ENCODE measurements around the gene CADM1. TPM values are rescaled to one million over a fixed set of nuclear protein-coding genes. Genes with fewer than 3 reads are reported as not detected.

The CADM1 gene
- total RNA-seq, 2 experiments from 2014 or later, result 1.2 to 1.8 TPM

- Mint-ChIP-seq H3K9me3 (no peaks in the 10 kb centered on the region), H3K36me3 (no peaks in the 10 kb centered on the region), H3K4me1 (no peaks in the 10 kb centered on the region), H3K4me3 (no peak overlapping the region), H3K27me3 (no peaks in the 10 kb centered on the region), H3K27ac (no peak overlapping the region)
- POLR2A ChIA-PET, result no interaction called here
- DNase-seq (no peak), ATAC-seq (ENCODE audit: low read depth) (no peak)
Measured at GRCh38 chr11:115352805-115353485, 151.3 kb downstream of the CADM1 start.

GRCh38 chr11:115349335-115350017 is 154.7 kb downstream of the CADM1 start:
- DNase-seq (no peak), ATAC-seq (ENCODE audit: low read depth) (no peak)
- Mint-ChIP-seq H3K9me3 (no peaks in the 10 kb centered on the region), H3K36me3 (no peaks in the 10 kb centered on the region), H3K27me3 (no peaks in the 10 kb centered on the region), H3K4me3 (no peak overlapping the region), H3K27ac (no peak overlapping the region), H3K4me1 (no peaks in the 10 kb centered on the region)
- POLR2A ChIA-PET, result no interaction called here

- Mint-ChIP-seq H3K27me3 (no peaks in the 10 kb centered on the region), H3K4me3 (no peak overlapping the region), H3K27ac (no peak overlapping the region), H3K4me1 (no peaks in the 10 kb centered on the region), H3K36me3 (no peaks in the 10 kb centered on the region), H3K9me3 (no peaks in the 10 kb centered on the region)
- POLR2A ChIA-PET, result no interaction called here
- ATAC-seq (ENCODE audit: low read depth), result no peak
- no peak for DNase-seq
Measured at GRCh38 chr11:115348416-115348815, 155.8 kb downstream of the CADM1 start.

- no peaks in the 10 kb centered on the region for H3K9me3 Mint-ChIP-seq
- H3K4me3 Mint-ChIP-seq, result no peak overlapping the region
- H3K4me1 Mint-ChIP-seq, result no peaks in the 10 kb centered on the region
- DNase-seq (no peak), ATAC-seq (ENCODE audit: low read depth) (no peak)
- POLR2A ChIA-PET, result no interaction called here
- H3K36me3 Mint-ChIP-seq, result no peaks in the 10 kb centered on the region
- no peaks in the 10 kb centered on the region for H3K27me3 Mint-ChIP-seq
- H3K27ac Mint-ChIP-seq, result no peak overlapping the region
Measured at GRCh38 chr11:115347106-115347505, 157.1 kb downstream of the CADM1 start.

GRCh38 chr11:115345840-115346239 is 158.4 kb downstream of the CADM1 start:
- Mint-ChIP-seq H3K4me1 (no peaks in the 10 kb centered on the region), H3K9me3 (no peaks in the 10 kb centered on the region), H3K36me3 (no peaks in the 10 kb centered on the region), H3K4me3 (no peak overlapping the region), H3K27ac (no peak overlapping the region), H3K27me3 (no peaks in the 10 kb centered on the region)
- DNase-seq (no peak), ATAC-seq (ENCODE audit: low read depth) (no peak)
- POLR2A ChIA-PET, result no interaction called here

GRCh38 chr11:115345361-115345760 is 158.9 kb downstream of the CADM1 start:
- DNase-seq, result no peak
- no peaks in the 10 kb centered on the region for H3K27me3 Mint-ChIP-seq
- H3K9me3 Mint-ChIP-seq, result no peaks in the 10 kb centered on the region
- H3K27ac Mint-ChIP-seq, result no peak overlapping the region
- no peaks in the 10 kb centered on the region for H3K4me1 Mint-ChIP-seq
- no peak for ATAC-seq (ENCODE audit: low read depth)
- no peak overlapping the region for H3K4me3 Mint-ChIP-seq
- H3K36me3 Mint-ChIP-seq, result no peaks in the 10 kb centered on the region
- POLR2A ChIA-PET, result no interaction called here

- no peaks in the 10 kb centered on the region for H3K27me3 Mint-ChIP-seq
- POLR2A ChIA-PET, result no interaction called here
Measured at GRCh38 chr11:115344846-115345245, 159.4 kb downstream of the CADM1 start.

GRCh38 chr11:115342142-115342541 is 162.1 kb downstream of the CADM1 start:
- Mint-ChIP-seq H3K27me3 (no peaks in the 10 kb centered on the region), H3K9me3 (no peaks in the 10 kb centered on the region), H3K27ac (no peak overlapping the region), H3K4me3 (no peak overlapping the region), H3K36me3 (no peaks in the 10 kb centered on the region), H3K4me1 (no peaks in the 10 kb centered on the region)
- ATAC-seq (ENCODE audit: low read depth) (no peak), DNase-seq (no peak)
- POLR2A ChIA-PET, result no interaction called here

More at GRCh38 chr11:115344846-115345245, 159.4 kb downstream of the CADM1 start:
- ATAC-seq (ENCODE audit: low read depth) (no peak), DNase-seq (no peak)
- Mint-ChIP-seq H3K4me3 (no peak overlapping the region), H3K9me3 (no peaks in the 10 kb centered on the region), H3K27ac (no peak overlapping the region), H3K4me1 (no peaks in the 10 kb centered on the region), H3K36me3 (no peaks in the 10 kb centered on the region)

- POLR2A ChIA-PET, result no interaction called here
- Mint-ChIP-seq H3K4me1 (no peaks in the 10 kb centered on the region), H3K4me3 (no peak overlapping the region), H3K27me3 (peaks cover 1% of the 10 kb centered on the region), H3K36me3 (no peaks in the 10 kb centered on the region), H3K9me3 (no peaks in the 10 kb centered on the region), H3K27ac (no peak overlapping the region)
- no peak for DNase-seq
- no peak for ATAC-seq (ENCODE audit: low read depth)
Measured at GRCh38 chr11:115340874-115341273, 163.3 kb downstream of the CADM1 start.

- DNase-seq (no peak), ATAC-seq (ENCODE audit: low read depth) (no peak)
- H3K9me3 Mint-ChIP-seq, result no peaks in the 10 kb centered on the region
- H3K27me3 Mint-ChIP-seq, result peaks cover 2% of the 10 kb centered on the region
- no peak overlapping the region for H3K4me3 Mint-ChIP-seq
- H3K36me3 Mint-ChIP-seq, result no peaks in the 10 kb centered on the region
- no peak overlapping the region for H3K27ac Mint-ChIP-seq
- POLR2A ChIA-PET, result no interaction called here
- H3K4me1 Mint-ChIP-seq, result no peaks in the 10 kb centered on the region
Measured at GRCh38 chr11:115338476-115338875, 165.7 kb downstream of the CADM1 start.

- H3K36me3 Mint-ChIP-seq, result no peaks in the 10 kb centered on the region
- POLR2A ChIA-PET, result no interaction called here
- H3K27ac Mint-ChIP-seq, result no peak overlapping the region
- H3K9me3 Mint-ChIP-seq, result no peaks in the 10 kb centered on the region
- H3K27me3 Mint-ChIP-seq, result peaks cover 2% of the 10 kb centered on the region
- ATAC-seq (ENCODE audit: low read depth) (no peak), DNase-seq (no peak)
- H3K4me1 Mint-ChIP-seq, result no peaks in the 10 kb centered on the region
- H3K4me3 Mint-ChIP-seq, result no peak overlapping the region
Measured at GRCh38 chr11:115334932-115335788, 169.1 kb downstream of the CADM1 start.

GRCh38 chr11:115333949-115334348 is 170.3 kb downstream of the CADM1 start:
- Mint-ChIP-seq H3K4me3 (no peak overlapping the region), H3K4me1 (no peaks in the 10 kb centered on the region), H3K27ac (no peak overlapping the region), H3K36me3 (no peaks in the 10 kb centered on the region), H3K9me3 (no peaks in the 10 kb centered on the region), H3K27me3 (peaks cover 2% of the 10 kb centered on the region)
- POLR2A ChIA-PET, result no interaction called here
- ATAC-seq (ENCODE audit: low read depth) (no peak), DNase-seq (no peak)

GRCh38 chr11:115333121-115333520 is 171.1 kb downstream of the CADM1 start:
- DNase-seq, result no peak
- Mint-ChIP-seq H3K9me3 (no peaks in the 10 kb centered on the region), H3K36me3 (no peaks in the 10 kb centered on the region), H3K4me1 (no peaks in the 10 kb centered on the region), H3K4me3 (no peak overlapping the region), H3K27ac (no peak overlapping the region), H3K27me3 (peaks cover 2% of the 10 kb centered on the region)
- POLR2A ChIA-PET, result no interaction called here
- no peak for ATAC-seq (ENCODE audit: low read depth)
